ENCODE measurements around the gene ZNF254.
"Not testable (repeated sequence)": the region's sequence is repeated elsewhere in the genome, so short reads cannot be mapped to it uniquely, and the experiment has no call there.

DNA sequence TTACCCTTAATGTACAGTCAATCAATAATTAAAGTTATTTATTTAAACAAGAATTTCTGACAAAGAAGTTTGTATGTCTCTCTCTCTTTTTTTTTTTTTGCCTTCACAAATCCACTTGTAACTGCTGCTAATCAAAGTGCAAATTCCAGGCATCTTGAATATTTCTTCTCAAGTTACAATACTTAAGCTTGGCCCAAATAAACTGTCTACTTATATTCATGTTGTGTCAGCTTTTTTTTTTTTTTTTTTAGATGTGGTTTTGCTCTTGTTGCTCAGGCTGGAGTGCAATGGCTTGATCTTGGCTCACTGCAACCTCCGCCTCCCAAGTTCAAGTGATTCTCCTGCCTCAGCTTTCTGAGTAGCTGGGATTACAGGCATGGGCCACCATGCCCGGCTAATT, 13.6 kb downstream of the ZNF254 start:
- TF ChIP-seq, protein P1, sequence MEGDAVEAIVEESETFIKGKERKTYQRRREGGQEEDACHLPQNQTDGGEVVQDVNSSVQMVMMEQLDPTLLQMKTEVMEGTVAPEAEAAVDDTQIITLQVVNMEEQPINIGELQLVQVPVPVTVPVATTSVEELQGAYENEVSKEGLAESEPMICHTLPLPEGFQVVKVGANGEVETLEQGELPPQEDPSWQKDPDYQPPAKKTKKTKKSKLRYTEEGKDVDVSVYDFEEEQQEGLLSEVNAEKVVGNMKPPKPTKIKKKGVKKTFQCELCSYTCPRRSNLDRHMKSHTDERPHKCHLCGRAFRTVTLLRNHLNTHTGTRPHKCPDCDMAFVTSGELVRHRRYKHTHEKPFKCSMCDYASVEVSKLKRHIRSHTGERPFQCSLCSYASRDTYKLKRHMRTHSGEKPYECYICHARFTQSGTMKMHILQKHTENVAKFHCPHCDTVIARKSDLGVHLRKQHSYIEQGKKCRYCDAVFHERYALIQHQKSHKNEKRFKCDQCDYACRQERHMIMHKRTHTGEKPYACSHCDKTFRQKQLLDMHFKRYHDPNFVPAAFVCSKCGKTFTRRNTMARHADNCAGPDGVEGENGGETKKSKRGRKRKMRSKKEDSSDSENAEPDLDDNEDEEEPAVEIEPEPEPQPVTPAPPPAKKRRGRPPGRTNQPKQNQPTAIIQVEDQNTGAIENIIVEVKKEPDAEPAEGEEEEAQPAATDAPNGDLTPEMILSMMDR (IDR thresholded peaks at IDR 0.05): not testable (repeated sequence)
- TF ChIP-seq POLR2A, POLR2AphosphoS5 (IDR thresholded peaks at IDR 0.05): not testable (repeated sequence)
